NCI-H2227 treated with DMSO at 0.1 percent for 48 hours (cell line): ENCODE results near the gene ECM2.

Source experiments
- DNase-seq: peaks from one replicate; lab custom pipeline; 2025; lab: John Stamatoyannopoulos, UW

The ECM2 gene

GRCh38 chr9:92527832-92528521, 7.8 kb downstream of the ECM2 start:
- DNase-seq, result no peak

GRCh38 chr9:92527291-92527828, 8.4 kb downstream of the ECM2 start:
- no peak for DNase-seq

GRCh38 chr9:92525306-92525705, 10.5 kb downstream of the ECM2 start:
- no peak for DNase-seq

- no peak for DNase-seq
Measured at GRCh38 chr9:92524881-92525280, 10.9 kb downstream of the ECM2 start.

GRCh38 chr9:92522983-92523970, 12.5 kb downstream of the ECM2 start:
- DNase-seq, result no peak

GRCh38 chr9:92520837-92521236, 15.0 kb downstream of the ECM2 start:
- DNase-seq, result no peak

- DNase-seq, result no peak
Measured at GRCh38 chr9:92518199-92518598, 17.6 kb downstream of the ECM2 start.

GRCh38 chr9:92517046-92517445, 18.7 kb downstream of the ECM2 start:
- DNase-seq, result no peak

- DNase-seq, result no peak
Measured at GRCh38 chr9:92516521-92516920, 19.3 kb downstream of the ECM2 start.

- DNase-seq, result no peak
Measured at GRCh38 chr9:92514635-92515034, 21.2 kb downstream of the ECM2 start.

GRCh38 chr9:92513349-92513748, 22.4 kb downstream of the ECM2 start:
- no peak for DNase-seq

- no peak for DNase-seq
Measured at GRCh38 chr9:92512622-92513021, 23.2 kb downstream of the ECM2 start.

- no peak for DNase-seq
Measured at GRCh38 chr9:92510747-92511146, 25.0 kb downstream of the ECM2 start.

GRCh38 chr9:92509050-92509449, 26.7 kb downstream of the ECM2 start:
- no peak for DNase-seq

- DNase-seq, result no peak
Measured at GRCh38 chr9:92508018-92508820, 27.6 kb downstream of the ECM2 start.

GRCh38 chr9:92507496-92507895, 28.3 kb downstream of the ECM2 start:
- DNase-seq, result no peak

GRCh38 chr9:92507005-92507404, 28.8 kb downstream of the ECM2 start:
- DNase-seq, result no peak

- no peak for DNase-seq
Measured at GRCh38 chr9:92506184-92506857, 29.5 kb downstream of the ECM2 start.

- DNase-seq, result no peak
Measured at GRCh38 chr9:92504881-92505280, 30.9 kb downstream of the ECM2 start.

- DNase-seq, result no peak
Measured at GRCh38 chr9:92503156-92503555, 32.6 kb downstream of the ECM2 start.

- DNase-seq, result no peak
Measured at GRCh38 chr9:92501671-92502393, 34.0 kb downstream of the ECM2 start.
